AG09319 (cell line): ENCODE results near the gene CDYL.

Source experiments
- DNase-seq: peaks from one replicate; pipeline ENCODE4 v3.0.0-alpha.2; 2010; ENCODE audit warnings: low read depth; ENCODE audit errors: extremely low read depth
- CTCF ChIP-seq: IDR thresholded peaks from 2 replicates; pipeline ENCODE4 v1.5.1; 2011; ENCODE audit warnings: low read depth, mild to moderate bottlenecking, inconsistent platforms, low read length, moderate library complexity

The CDYL gene

GRCh38 chr6:4891141-4891540 lies 114.9 kb downstream of the CDYL start:
- DNase-seq, result no peak
- TF ChIP-seq CTCF, result no peak

GRCh38 chr6:4892785-4893485 lies 116.7 kb downstream of the CDYL start:
- TF ChIP-seq CTCF, result no peak
- no peak for DNase-seq

GRCh38 chr6:4894049-4894448 lies 117.8 kb downstream of the CDYL start:
- TF ChIP-seq CTCF, result no peak
- DNase-seq, result no peak

GRCh38 chr6:4895971-4896370 lies 119.8 kb downstream of the CDYL start:
- no peak for TF ChIP-seq CTCF
- no peak for DNase-seq

- no peak for DNase-seq
- TF ChIP-seq CTCF, result no peak
These were observed 120.2 kb downstream of the CDYL start for GRCh38 chr6:4896401-4896800.

GRCh38 chr6:4899249-4900034 lies 123.2 kb downstream of the CDYL start:
- DNase-seq, result no peak
- no peak for TF ChIP-seq CTCF

- no peak for DNase-seq
- no peak for TF ChIP-seq CTCF
These were observed 125.3 kb downstream of the CDYL start for GRCh38 chr6:4901386-4902061.
